IMR-90 (cell line): Measurements from ENCODE around the gene CSTB. TPM values are rescaled to one million over a fixed set of nuclear protein-coding genes. Genes with fewer than 3 reads are reported as not detected.

Source experiments
- ATAC-seq: fragments of 200-7000 bp; cut with Tn5 transposase; 2 replicates; pipeline ENCODE4 v1.9.1; 2020; ENCODE audit warnings: low read depth, mild to moderate bottlenecking, moderate library complexity
- BruUV-seq: library from RNA; stranded (reverse); fragments of 400-500 nt; replicated peaks from 2 replicates; lab custom pipeline; 2021; lab: Mats Ljungman, UMichigan
- CTCF ChIA-PET: fragments of 300-600 bp; formaldehyde crosslinking; extraction: SDS; loops from one replicate; lab custom pipeline; 2021; ENCODE audit warnings: antibody characterized with exemption; lab: Yijun Ruan, JAX
- POLR2A ChIA-PET: fragments of 300-600 bp; sonication (Branson Sonifier 250); formaldehyde crosslinking; loops from one replicate; lab custom pipeline; 2022; ENCODE audit warnings: antibody characterized with exemption; ENCODE audit not compliant: unreplicated experiment; lab: Charles Lee
- DNase-seq: peaks from one replicate; pipeline ENCODE4 v3.0.0; 2013
- H2AFZ ChIP-seq: replicated peaks from 2 replicates; pipeline ENCODE3; 2013; ENCODE audit warnings: low read length, mild to moderate bottlenecking; ENCODE audit not compliant: poor library complexity
- H2AK5ac ChIP-seq: 2 replicates; pipeline ENCODE4 v1.6.1; 2013; ENCODE audit warnings: low read depth, low read length, inconsistent platforms
- H2AK9ac ChIP-seq: replicated peaks from 2 replicates; pipeline ENCODE3; 2013; ENCODE audit warnings: mild to moderate bottlenecking, low read depth, low read length, moderate library complexity; ENCODE audit not compliant: poor library complexity
- H2BK120ac ChIP-seq: 2 replicates; pipeline ENCODE4 v1.6.1; 2013; ENCODE audit warnings: low read depth, low read length, inconsistent platforms
- H2BK15ac ChIP-seq: 3 replicates; pipeline ENCODE4 v1.6.1; 2013; ENCODE audit warnings: low read depth, low read length, inconsistent platforms
- H2BK20ac ChIP-seq: 2 replicates; pipeline ENCODE4 v1.6.1; 2013; ENCODE audit warnings: low read depth, mild to moderate bottlenecking, inconsistent platforms, low read length, moderate library complexity
- H2BK5ac ChIP-seq: 2 replicates; pipeline ENCODE4 v1.6.1; 2013; ENCODE audit warnings: mild to moderate bottlenecking, low read depth, low read length, inconsistent platforms; ENCODE audit not compliant: poor library complexity, severe bottlenecking
- H3K14ac ChIP-seq: replicated peaks from 2 replicates; pipeline ENCODE4 v1.6.1; 2013; ENCODE audit warnings: low read depth, low read length, inconsistent platforms
- H3K18ac ChIP-seq: 2 replicates; pipeline ENCODE4 v1.6.1; 2013; ENCODE audit warnings: low read depth, low read length, control low read depth
- H3K23ac ChIP-seq: 2 replicates; pipeline ENCODE4 v1.6.1; 2013; ENCODE audit warnings: low read depth, low read length, inconsistent platforms
- H3K27ac ChIP-seq: 2 replicates; pipeline ENCODE4 v1.5.1; 2013; ENCODE audit warnings: mild to moderate bottlenecking, control low read depth, low read length; ENCODE audit not compliant: insufficient read depth
- H3K27me3 ChIP-seq: 2 replicates; pipeline ENCODE4 v1.6.1; 2013; ENCODE audit warnings: low read length; ENCODE audit not compliant: control insufficient read depth, insufficient read depth
- H3K36me3 ChIP-seq: 2 replicates; pipeline ENCODE4 v1.6.1; 2013; ENCODE audit warnings: low read length, mixed read lengths; ENCODE audit not compliant: control insufficient read depth, insufficient read depth
- H3K4ac ChIP-seq: 2 replicates; pipeline ENCODE4 v1.6.1; 2013; ENCODE audit warnings: low read depth, low read length, inconsistent platforms
- H3K4me1 ChIP-seq: 2 replicates; pipeline ENCODE4 v1.6.1; 2013; ENCODE audit warnings: low read length, mixed read lengths; ENCODE audit not compliant: control insufficient read depth, insufficient read depth
- H3K4me2 ChIP-seq: 2 replicates; pipeline ENCODE4 v1.6.1; 2013; ENCODE audit warnings: low read depth, mild to moderate bottlenecking, control low read depth, low read length, moderate library complexity
- H3K4me3 ChIP-seq: 2 replicates; pipeline ENCODE4 v1.5.1; 2013; ENCODE audit warnings: low read depth, mild to moderate bottlenecking, control low read depth, low read length, moderate library complexity; ENCODE audit not compliant: insufficient read depth
- H3K56ac ChIP-seq: 2 replicates; pipeline ENCODE4 v1.6.1; 2013; ENCODE audit warnings: low read length, inconsistent platforms; ENCODE audit not compliant: insufficient read depth; ENCODE audit errors: extremely low read depth
- H3K79me1 ChIP-seq, 2 experiments: 2 replicates each; pipeline ENCODE4 v1.6.1; 2013; ENCODE audit warnings: low read length in 2 of 2, inconsistent platforms in 1 of 2, low read depth in 1 of 2
- H3K9ac ChIP-seq: 2 replicates; pipeline ENCODE4 v1.6.1; 2013; ENCODE audit warnings: low read depth, low read length, control low read depth
- H3K9me1 ChIP-seq: 2 replicates; pipeline ENCODE4 v1.6.1; 2013; ENCODE audit warnings: low read length, inconsistent platforms; ENCODE audit not compliant: insufficient read depth
- H3K9me3 ChIP-seq: 2 replicates; pipeline ENCODE4 v1.6.1; 2013; ENCODE audit warnings: low read length; ENCODE audit not compliant: control insufficient read depth, insufficient read depth
- H4K20me1 ChIP-seq: 2 replicates; pipeline ENCODE4 v1.6.1; 2013; ENCODE audit warnings: low read length, inconsistent platforms; ENCODE audit not compliant: insufficient read depth
- H4K5ac ChIP-seq: 2 replicates; pipeline ENCODE4 v1.6.1; 2013; ENCODE audit warnings: mild to moderate bottlenecking, low read depth, low read length, control low read depth
- H4K8ac ChIP-seq, 2 experiments: 2 replicates each; pipeline ENCODE4 v1.6.1; 2013; ENCODE audit warnings: low read depth in 2 of 2, low read length in 2 of 2, control low read depth in 1 of 2, inconsistent platforms in 1 of 2
- H4K91ac ChIP-seq: 2 replicates; pipeline ENCODE4 v1.6.1; 2013; ENCODE audit warnings: low read depth, low read length, inconsistent platforms; ENCODE audit not compliant: insufficient read depth
- BHLHE40 ChIP-seq: fragments of 150-350 bp; IDR thresholded peaks from 2 replicates; pipeline ENCODE4 v1.6.1; 2016; ENCODE audit warnings: mild to moderate bottlenecking, low read depth, low read length
- MAFK ChIP-seq: IDR thresholded peaks from 2 replicates; pipeline ENCODE4 v1.6.1; 2012; ENCODE audit warnings: low read depth, low read length, improper control_type of control experiment
- RCOR1 ChIP-seq: IDR thresholded peaks from 2 replicates; pipeline ENCODE4 v1.6.1; 2012; ENCODE audit warnings: mild to moderate bottlenecking, low read length, improper control_type of control experiment; ENCODE audit not compliant: insufficient replicate concordance
- WGBS, 2 experiments: methylation state at CpG; one replicate each; pipeline versions ENCODE4 v1.1.5 to v1.1.7; 2013; ENCODE audit warnings: missing lambda C conversion rate in 2 of 2; ENCODE audit not compliant: insufficient read length in 1 of 2; ENCODE audit errors: extremely low coverage in 2 of 2; 5-methylcytosine and 5-hydroxymethylcytosine counted together
- dilution Hi-C: fragments of 300-500 bp; cut with HindIII; formaldehyde crosslinking; loops from one replicate; pipeline ENCODE4 v1.14.3; 2018; ENCODE audit warnings: low sequenced_read_pairs; ENCODE audit not compliant: unreplicated experiment
- in situ Hi-C: fragments of 300-500 bp; cut with MboI; formaldehyde crosslinking; loops from 3 replicates; pipeline ENCODE4 v1.14.3; 2019; ENCODE audit warnings: low sequenced_read_pairs, inconsistent platforms, mixed read lengths
- intact Hi-C: fragments of 100-400 bp; cut with micrococcal nuclease; formaldehyde crosslinking; loops from 2 replicates; pipeline ENCODE4 v1.10.0; 2022
- polyA plus RNA-seq, 3 experiments: library from polyadenylated mRNA; depleted of rRNA; stranded (reverse); fragments of >200 nt; gene quantifications; 2 replicates each; pipeline ENCODE4 v1.2.3, GENCODE V29; 2012; ENCODE audit warnings: low replicate concordance in 1 of 3
- total RNA-seq: library from RNA; depleted of rRNA; stranded (reverse); fragments of >200 nt; gene quantifications from 2 replicates; pipeline ENCODE4 v1.2.3, GENCODE V29; 2012

The CSTB gene
- total and polyA plus RNA-seq, 2 of the 4 experiments (the other 2 are of a cell fraction) = 6.1 to 71.7 TPM

DNA sequence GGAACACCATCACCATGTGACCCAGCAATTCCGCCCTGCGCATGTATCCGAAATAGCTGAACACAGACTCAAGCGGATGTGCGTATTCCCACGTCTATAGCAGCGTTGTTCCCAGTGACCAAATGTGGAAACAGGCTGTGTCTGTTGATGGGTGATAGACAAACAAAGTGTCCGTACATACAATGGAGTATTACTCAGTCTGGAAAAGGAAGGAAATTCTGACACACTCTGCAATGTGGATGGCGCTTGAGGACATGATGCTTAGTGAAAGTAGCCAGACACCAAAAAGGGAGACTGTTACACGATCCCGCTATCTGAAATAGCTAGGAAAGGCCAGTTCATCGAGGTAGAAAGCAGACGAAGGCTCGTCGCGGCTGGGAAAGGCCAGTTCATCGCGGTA, 31.4 kb downstream of the CSTB start:
- Histone ChIP-seq H3K56ac (no peak overlapping the region), H2BK15ac (no peak overlapping the region), H3K9me1 (peaks cover 7% of the 10 kb centered on the region; the same call in 1 of the 2 replicates), H3K27me3 (no peaks in the 10 kb centered on the region), H2AFZ (no peak overlapping the region), H3K4me2 (no peak overlapping the region), H4K20me1 (peaks cover 24% of the 10 kb centered on the region), H3K36me3 (peaks cover 55% of the 10 kb centered on the region), H3K79me1 (peaks cover 14 to 52% of the 10 kb centered on the region in 2 experiments), H4K5ac (no peak overlapping the region), H3K18ac (no peak overlapping the region), H2BK5ac (no peak overlapping the region), H4K91ac (no peak overlapping the region), H3K9me3 (no peaks in the 10 kb centered on the region), H2AK9ac (no peak overlapping the region), H3K4ac (no peak overlapping the region), H3K27ac (no peak overlapping the region), H3K4me3 (no peak overlapping the region), H4K8ac (no peak overlapping the region), H2AK5ac (no peak overlapping the region), H3K9ac (no peak overlapping the region), H2BK120ac (no peak overlapping the region), H2BK20ac (no peak overlapping the region), H3K4me1 (no peaks in the 10 kb centered on the region), H3K23ac (no peak overlapping the region), H3K14ac (no peak overlapping the region)
- DNase-seq (no peak), ATAC-seq (no peak)
- intact Hi-C loops (no loop called here), in situ Hi-C loops (no loop called here), dilution Hi-C loops (no loop called here)
- no TSS peak for BruUV-seq
- WGBS, 2 experiments = 95% methylated on average over 14 of the region's 18 CpGs; no CpG with 5 or more reads in 1 of the 2 experiments
- ChIA-PET CTCF (no interaction called here), POLR2A (interaction anchor here (0.6 kb wide), 1 partner anchor 26 kb away, joined by 4 read pairs; the partner anchor contains the start of gene PDXK)
- TF ChIP-seq RCOR1 = no peak
- TF ChIP-seq MAFK = no peak
- no peak for TF ChIP-seq BHLHE40
